CD4-positive, alpha-beta T cell treated with Interferon alpha-2 for 1 hour (primary cell): ENCODE data around the gene CCDC88A.
A peak's percentile ranks its signal among the peaks of the same experiment; 100 is the strongest.
"Not testable (repeated sequence)": the region's sequence is repeated elsewhere in the genome, so short reads cannot be mapped to it uniquely, and the experiment has no call there.

ENCODE experiments used
- DNase-seq, 2 donors: peaks; one replicate each; pipeline ENCODE4 v3.0.0-alpha.2; 2020 to 2022

The CCDC88A gene

GRCh38 chr2:55296393-55296792, 123.3 kb downstream of the CCDC88A start:
- DNase-seq = no peak

GRCh38 chr2:55283083-55283482, 136.6 kb downstream of the CCDC88A start:
- no peak for DNase-seq

GRCh38 chr2:55282110-55282917, 137.3 kb downstream of the CCDC88A start:
- peak; percentile 87 to 90 for DNase-seq

GRCh38 chr2:55280851-55281546, 138.7 kb downstream of the CCDC88A start:
- not testable (repeated sequence) for DNase-seq

GRCh38 chr2:55279859-55280424, 139.7 kb downstream of the CCDC88A start:
- DNase-seq = not testable (repeated sequence)

- DNase-seq = not testable (repeated sequence)
Measured at GRCh38 chr2:55279214-55279835, 140.3 kb downstream of the CCDC88A start.

GRCh38 chr2:55277310-55277709, 142.3 kb downstream of the CCDC88A start:
- no peak for DNase-seq

GRCh38 chr2:55274346-55274745, 145.3 kb downstream of the CCDC88A start:
- not testable (repeated sequence) for DNase-seq

GRCh38 chr2:55269645-55269990, 150.0 kb downstream of the CCDC88A start:
- peak in 1 of 2 donors; percentile 12 for DNase-seq

- DNase-seq = peak; percentile 88 to 91
Measured at GRCh38 chr2:55268907-55269644, 150.6 kb downstream of the CCDC88A start, which contains the start of gene MTIF2. MTIF2 (minus strand) TSS chr2:55269231; CDS start chr2:55263858, 5,373 bp downstream.

- DNase-seq = no peak
Measured at GRCh38 chr2:55268288-55268906, 151.3 kb downstream of the CCDC88A start.

GRCh38 chr2:55259586-55259985, 160.1 kb downstream of the CCDC88A start:
- not testable (repeated sequence) for DNase-seq

- DNase-seq = no peak
Measured at GRCh38 chr2:55252832-55253231, 166.8 kb downstream of the CCDC88A start.

GRCh38 chr2:55247025-55247424, 172.6 kb downstream of the CCDC88A start:
- no peak for DNase-seq

- no peak for DNase-seq
Measured at GRCh38 chr2:55245411-55245810, 174.2 kb downstream of the CCDC88A start.

- DNase-seq = no peak
Measured at GRCh38 chr2:55242617-55243016, 177.0 kb downstream of the CCDC88A start.

GRCh38 chr2:55241582-55241981, 178.1 kb downstream of the CCDC88A start:
- not testable (repeated sequence) for DNase-seq

GRCh38 chr2:55239656-55240222, 179.9 kb downstream of the CCDC88A start:
- DNase-seq = no peak
